HG03558 (cell line): ENCODE results near the gene ARHGEF12.

Experiments used
- ATAC-seq: cut with Tn5 transposase; IDR thresholded peaks from one replicate; pipeline ENCODE4 v1.9.1; 2021; ENCODE audit warnings: moderate number of reproducible peaks; ENCODE audit not compliant: unreplicated experiment; ENCODE audit errors: extremely low read depth

Gene ARHGEF12

DNA sequence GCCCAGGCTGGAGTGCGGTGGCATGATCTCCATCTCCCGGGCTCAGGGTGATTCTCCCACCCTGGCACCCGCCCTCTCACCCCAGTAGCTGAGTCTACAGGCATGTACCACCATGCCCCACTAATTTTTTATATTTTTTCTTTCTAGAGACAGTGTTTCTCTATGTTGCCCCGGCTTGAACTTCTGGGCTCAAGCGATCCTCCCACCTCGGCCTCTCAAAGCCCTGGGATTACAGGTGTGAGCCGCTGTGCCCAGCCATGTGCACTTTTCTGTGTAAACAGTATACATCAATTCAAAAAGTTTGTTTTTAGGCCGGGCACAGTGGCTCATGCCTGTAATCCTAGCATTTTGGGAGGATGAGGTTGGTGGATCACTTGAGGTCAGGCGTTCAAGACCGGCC lies 190.0 kb downstream of the ARHGEF12 start:
- ATAC-seq, result no peak

DNA sequence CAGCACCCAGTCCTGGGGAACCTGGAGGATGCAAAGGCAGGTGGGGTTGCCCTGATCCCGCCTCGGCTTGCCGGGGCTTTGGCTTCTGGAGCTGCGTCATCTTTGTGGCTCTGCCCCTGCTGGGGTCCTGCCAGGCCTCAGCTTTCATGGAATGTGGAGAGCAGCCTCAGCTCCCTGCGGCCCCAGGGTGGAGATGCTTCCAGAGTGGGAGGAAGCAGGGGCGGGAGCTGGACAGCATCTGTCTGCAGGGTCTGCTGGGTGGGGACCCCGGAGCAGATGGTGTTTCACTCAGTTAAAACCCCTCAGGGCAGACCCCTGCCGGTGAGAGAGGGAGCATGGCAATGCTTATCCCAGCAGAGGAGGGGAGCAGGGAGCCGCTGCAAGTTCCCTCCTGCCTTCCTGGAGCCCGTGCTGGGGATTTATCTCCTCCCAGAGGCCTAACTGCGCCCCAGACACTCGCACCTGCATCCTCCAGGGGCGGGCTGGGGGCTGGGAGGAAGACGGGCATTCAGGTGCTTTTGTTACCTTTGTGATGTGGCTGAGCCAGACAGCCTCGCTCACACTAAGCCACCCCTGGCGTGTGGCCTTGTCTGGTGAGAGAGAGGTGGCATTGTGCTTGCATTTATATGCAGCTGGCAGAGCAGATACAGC lies 191.0 kb downstream of the ARHGEF12 start:
- ATAC-seq, result no peak

DNA sequence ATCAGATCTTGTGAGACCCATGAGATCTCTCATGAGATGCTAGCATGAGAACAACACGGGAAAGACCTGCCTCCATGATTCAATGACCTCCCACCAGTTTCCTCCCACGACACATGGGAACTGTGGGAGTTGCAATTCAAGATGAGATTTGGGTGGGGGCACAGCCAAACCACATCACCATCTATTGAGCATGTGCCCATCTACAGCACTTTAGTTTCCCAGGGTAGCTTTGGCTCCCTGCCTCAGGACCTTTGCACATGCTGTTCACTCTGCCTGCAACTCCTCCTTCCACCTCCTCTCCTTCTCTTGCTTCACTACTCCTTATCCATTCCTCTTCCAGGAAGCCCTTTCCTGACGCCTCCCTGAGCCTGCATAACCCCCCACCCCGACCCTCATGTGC lies 192.5 kb downstream of the ARHGEF12 start:
- ATAC-seq, result no peak

DNA sequence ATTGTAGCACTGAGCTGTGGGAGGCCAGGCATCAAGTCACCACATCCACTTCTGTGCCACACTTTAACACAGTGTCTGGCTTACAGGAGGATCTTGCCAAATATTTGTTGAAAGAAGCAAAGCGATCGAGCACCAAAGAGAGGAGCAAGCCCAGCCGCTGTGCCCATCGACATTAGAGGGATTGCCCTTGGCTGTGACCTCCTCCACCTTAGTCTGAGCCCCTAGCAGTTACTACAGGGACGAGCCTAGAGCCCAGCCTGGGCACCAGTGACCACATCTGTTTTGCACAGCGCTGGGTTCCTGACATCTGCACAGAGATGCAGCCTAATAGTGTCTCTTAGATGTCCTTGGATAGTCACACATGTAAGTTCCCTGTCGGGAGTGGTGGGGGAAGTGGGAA lies 193.0 kb downstream of the ARHGEF12 start:
- ATAC-seq, result no peak

DNA sequence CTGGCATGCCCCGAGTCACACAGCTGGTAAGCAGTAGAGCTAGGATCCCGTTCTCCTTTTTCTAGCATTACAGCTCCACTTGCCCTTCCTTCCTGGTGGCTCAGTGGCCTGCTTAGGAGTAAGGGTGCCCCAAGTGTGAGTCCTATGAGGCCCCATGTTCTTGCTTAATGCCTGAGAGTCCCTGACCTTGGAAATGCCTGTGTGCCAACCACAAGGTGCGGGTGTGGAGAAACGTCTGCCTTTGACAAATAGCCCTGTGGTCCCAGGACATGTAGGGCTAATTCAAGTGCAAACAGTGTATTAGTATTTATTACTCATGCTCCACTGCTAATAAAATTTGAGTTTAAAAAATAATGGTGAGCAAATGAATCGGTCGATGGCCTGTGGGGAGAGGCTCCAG lies 193.7 kb downstream of the ARHGEF12 start:
- ATAC-seq, result no peak

DNA sequence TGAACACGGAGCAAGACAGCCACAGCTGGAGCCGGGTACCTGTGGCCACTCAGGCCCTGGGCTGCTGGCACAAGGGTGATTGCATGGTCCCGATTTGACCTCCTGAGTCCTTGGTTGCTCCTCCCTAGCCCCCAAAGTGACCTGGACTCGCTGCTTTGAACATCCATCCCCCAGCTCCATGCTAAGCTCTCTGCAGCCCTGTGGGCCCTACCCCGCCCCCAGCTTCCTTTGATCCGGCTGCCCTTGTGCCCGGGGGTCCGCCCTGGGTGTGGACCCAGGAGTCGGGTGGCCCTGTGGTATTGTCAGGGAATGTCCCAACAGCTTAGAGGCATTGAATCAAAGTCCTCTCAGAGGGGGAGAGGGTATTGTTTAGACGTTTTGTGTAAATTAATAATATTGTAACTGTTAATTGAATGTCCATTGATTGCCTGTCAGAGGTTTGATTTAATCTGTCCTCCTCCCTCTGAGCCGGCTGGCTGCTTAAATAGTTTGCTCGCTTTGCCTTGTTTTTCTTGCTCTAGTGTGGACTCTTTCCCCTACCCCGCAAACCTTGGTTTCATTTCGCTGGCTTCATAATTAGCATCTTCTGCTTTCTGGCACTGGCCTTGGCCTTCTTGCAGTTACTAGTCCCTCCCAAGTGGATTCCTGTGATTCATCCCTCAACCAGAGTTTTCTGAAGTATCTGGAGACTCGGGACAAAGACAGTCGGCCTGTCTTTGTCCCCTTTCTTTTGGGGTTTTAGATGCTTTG lies 196.0 kb downstream of the ARHGEF12 start:
- ATAC-seq, result no peak

DNA sequence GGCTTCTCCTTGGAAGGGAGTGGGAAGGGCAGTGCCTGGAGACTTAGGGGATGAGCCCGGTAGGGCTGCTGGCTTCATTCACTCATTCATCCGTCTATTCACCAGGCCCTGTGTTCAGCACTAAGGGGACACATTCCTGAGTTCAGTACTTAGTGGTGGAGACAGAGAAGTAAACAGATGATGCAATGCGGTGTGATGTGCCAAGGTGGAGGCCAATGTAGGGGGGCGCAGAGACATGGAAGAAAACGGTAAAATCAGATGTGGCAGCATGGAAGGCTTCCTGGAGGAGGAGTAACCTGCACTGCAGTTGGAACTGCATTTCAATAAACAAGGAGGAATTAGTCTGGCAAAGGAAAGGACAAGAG lies 196.6 kb downstream of the ARHGEF12 start:
- no peak for ATAC-seq

DNA sequence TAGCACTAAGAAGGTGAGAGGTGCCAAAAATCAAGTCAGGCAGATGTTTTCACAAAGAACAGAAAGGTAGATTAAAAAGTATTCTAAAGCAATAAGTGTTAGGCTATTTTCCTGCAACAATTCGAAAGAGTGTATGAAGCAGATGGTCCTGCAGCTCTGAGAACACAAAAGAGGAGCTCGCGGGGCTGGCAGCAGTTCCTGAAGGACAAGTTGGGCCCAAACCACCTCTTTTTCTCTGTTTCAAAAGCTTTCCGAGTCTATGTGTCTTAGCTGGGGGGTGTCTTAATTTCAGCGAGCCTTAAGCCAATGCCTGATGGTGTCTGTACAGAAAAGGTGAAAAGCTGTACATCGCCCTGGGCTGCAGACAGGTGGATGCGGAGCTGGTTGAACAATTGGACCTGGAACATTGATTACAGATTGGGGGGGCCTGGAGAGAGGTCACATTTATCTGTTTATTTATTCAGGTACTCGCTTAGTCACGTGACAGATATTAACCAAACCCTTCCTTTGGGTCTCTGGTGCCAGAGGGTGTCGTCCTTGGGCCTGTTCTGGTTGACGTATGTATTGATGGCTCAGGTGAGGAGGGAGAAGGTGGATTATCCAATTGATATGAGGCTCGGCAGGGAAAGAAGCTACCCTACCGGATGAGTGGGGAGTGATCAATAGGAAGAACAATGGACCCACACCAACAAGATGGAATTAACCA lies 200.0 kb downstream of the ARHGEF12 start:
- no peak for ATAC-seq

DNA sequence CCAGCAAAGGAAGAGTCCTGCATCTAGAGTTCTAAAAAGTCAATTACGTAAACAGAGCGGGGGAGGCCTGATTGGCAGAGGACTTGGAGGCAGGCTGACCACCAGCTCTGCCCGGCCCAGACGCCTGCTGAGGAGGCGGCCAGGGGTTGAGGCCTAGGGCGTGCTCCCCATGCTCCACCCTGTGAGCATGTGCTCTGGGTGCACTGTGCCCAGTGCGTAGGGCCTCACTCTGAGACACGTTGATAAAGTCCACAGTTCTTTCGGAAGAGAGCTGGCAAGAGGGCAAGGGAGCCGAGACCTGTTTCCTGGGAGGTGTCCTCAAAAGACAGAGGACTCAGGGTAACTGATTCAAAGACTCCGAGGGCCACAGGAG lies 200.6 kb downstream of the ARHGEF12 start:
- no peak for ATAC-seq

DNA sequence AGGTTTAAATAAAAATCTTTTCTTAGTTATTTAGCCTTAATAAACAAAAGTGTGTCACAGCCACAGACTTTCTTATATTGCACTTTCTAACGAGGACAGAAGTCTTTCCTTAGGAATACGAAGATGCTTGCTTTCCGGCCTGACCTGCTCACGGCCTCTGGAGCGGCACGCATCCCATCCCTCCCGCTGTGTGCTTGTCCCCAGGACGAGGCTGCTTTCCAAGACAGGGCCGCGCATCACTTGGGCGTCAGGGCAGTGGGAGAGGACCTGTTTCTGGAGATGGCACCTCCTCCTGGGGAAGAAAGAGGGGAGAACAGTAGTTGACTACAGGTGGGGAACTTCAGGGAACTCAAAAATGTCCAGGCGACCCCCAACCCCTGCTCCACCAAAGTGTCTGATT lies 201.8 kb downstream of the ARHGEF12 start:
- ATAC-seq, result no peak

DNA sequence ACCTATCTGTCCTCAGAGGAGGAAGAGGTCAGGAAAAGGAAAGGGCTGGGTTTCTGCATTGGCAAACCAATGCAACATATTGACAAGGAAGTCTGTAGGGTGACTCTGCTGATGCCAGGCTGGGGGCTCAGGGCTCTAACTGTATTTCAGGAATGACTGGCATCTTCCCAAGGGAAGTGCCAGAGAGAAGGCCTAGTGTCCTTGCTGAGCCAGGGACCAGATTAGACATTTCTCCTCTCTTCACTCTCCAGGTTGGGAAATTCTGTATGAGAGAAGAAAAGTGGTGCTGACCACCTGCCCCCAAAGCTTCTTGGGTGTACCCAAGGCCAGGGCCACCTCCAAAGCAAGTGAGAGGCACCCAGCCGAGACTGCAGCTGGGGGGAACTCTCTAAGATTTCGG lies 202.5 kb downstream of the ARHGEF12 start:
- no peak for ATAC-seq
